Hematopoietic multipotent progenitor cell treated with erythropoietin and hydrocortisone succinate and interleukin-3 and kit ligand, for 6 days (in vitro differentiated cells): ENCODE measurements around the gene PRDM12.

ENCODE experiments used
- DNase-seq: peaks from one replicate; pipeline ENCODE4 v3.0.0-alpha.2; 2015

PRDM12 gene

DNA sequence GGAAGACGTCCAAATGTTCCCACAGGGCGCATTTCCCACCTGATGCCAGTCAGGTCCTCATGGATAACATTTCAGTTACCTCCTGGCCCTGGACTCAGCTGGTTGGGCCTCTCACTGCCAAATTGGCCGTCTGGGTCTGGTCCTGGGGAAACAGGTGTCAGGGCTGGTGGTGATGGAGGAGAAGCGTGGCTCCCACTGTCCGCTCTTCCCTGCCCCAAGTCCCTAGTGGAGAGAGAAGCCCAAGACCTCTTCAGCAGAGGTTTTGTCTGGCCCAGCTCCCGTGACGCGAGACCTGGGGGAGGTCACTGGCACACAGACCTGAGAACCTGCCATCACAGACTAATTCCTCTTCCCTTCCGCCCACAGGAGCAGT, 27.8 kb upstream of the PRDM12 start:
- no peak for DNase-seq

DNA sequence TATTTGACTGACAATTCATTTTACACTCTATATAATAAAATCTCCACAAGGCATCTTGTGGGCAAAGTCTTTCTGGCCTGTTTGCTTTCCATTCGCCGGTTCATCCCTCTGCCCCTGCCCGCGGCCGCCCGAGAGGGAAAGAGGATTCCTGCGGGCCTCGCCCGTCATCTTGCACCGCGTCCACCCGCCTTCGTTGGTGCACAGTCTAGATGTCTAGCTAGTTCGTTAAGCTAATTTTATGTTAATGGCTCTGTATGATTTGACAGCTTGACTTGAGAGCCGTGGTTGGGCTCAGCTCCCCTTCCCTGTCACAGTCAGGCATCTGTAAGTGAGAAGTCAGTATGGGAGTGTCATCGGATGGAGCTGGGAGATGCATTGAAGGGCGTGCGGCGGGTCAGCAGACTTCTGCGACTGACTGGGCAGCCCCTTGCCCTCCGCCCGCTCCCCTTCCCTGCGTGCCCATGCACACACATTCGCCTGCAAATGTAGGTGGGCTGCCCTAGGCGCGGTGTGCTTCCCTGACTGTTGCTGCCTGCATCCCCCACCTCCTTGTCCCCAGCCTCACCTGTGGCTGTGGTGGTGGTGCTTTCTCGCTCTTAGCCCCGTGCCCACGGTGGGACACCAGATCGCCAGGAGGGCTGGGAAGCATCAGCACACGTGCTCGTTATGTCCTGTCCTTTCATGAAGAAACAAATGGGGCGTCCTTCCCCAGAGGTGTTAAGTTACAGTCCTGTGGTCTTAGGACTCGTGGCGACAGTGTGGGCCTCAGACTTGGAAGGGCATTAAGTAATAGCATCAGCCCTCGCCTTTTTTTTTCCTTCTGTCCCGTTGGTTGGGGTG, 25.9 kb upstream of the PRDM12 start:
- DNase-seq = no peak

DNA sequence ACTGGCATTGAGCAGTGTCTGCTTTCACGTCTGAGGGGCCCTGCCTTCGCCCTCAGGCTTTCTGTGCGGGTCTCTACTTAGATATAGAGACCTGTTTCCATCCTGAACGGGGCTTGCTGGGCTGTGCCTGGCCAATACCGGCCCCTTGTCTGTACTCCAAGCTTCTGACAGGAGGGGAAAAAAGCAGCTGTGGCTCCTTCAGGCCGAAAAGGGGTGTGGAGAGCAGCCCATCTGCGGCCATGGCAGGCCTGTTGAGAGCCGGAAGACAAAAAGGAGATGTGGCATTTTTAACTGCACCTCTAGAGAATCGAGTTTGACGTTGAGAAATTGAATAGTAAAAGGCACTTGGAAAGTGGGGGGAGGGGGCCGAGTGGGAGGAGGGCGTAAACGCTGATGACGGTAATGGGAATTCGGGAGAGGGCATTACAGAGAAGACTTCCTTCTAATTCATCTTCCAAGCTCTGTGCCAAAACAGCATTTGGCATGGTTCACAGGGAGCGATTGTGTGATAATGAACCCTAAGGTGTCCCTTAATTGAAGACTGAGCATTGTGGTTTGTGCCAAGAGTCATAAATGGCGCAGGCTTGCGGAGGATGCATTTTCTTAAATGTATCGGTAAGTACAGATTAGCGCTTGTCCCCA, 25.1 kb upstream of the PRDM12 start:
- DNase-seq = no peak

DNA sequence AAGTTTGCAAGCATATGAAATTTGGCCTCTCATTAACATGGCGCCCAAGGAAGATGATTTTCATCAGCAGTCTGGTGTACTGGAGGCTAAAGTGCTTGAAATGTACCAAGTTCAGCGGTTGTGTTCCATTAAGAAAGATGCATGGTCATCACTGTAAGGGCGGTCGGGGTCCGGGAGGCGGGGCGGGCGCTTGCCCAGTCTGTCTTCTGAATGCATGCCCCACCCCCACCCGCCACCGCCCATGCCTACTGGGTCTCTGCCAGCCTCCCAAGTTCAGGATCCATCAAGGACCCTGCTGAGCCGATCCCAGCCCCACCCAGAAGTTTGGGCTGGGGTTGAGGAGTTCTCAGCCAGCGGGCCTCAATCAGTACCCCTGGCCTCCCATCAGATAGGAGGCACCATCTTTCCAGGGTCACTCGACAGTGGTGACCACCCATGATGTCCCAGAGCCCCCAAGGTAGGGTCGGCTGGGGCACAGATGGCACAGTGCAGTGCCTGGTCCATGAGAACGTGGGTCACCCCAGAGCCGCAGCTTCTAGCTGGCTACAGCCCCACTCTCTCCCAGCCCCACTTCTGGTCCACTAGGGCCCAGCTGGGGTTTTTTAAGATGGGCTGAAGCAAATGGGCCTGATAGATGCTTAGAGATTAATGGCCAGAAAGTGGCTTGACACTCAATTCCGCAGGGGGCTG, 24.4 kb upstream of the PRDM12 start:
- no peak for DNase-seq

DNA sequence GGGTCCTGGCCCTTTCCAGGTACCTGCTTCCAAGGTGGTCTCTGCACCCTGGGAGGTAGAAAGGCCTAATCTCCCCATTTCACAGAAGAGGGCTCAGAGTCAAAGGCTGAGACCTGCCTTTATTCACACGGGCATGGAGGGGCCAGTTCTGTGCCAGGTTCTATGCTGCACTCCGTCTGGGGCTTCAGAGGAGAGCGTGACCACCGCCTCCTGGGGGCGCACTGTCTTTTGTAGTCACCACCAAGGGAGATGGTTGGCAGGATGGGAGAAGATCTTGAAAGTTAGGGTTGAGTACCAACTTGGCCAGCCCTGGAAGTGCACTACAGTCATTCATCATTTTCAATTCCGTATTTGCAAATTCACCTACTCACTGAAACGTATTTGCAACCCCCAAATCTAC, 23.7 kb upstream of the PRDM12 start:
- DNase-seq = no peak

DNA sequence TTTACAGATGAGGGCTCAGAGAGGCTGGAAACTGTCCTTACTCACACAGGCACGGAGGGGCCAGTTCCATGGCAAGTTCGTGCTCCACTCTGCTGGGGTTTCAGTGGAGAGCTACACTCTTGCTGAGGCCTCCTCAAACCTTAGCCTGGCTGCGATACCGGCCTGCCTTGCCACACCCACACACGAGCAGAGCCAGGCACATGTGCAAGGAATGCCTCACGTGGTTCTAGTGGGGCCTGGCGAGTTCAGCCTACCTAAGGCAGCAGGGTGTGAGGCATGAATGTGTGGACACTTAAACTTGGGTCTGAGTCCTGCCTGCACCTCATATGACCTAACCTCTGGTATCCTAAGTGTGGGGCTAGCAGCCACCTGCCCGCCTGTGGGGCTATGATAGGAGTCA, 21.5 kb upstream of the PRDM12 start:
- DNase-seq = no peak

DNA sequence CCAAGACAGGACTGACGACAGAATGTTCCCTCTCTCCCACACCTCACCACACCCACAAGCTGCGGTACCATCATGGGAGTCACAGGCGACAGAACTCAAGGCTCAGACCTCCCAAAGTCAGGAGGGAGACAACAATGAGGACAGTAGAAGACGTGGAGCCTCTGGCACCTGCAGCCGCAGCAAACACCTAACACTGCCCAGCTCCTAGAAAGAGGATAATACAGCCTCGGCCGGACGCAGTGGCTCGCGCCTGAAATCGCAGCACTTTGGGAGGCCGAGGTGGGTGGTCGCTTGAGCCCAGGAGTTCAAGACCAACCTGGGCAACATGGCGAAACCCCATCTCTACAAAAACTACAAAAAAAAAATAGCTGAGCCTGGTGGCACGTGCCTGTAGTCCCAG, 13.2 kb upstream of the PRDM12 start:
- DNase-seq = no peak

DNA sequence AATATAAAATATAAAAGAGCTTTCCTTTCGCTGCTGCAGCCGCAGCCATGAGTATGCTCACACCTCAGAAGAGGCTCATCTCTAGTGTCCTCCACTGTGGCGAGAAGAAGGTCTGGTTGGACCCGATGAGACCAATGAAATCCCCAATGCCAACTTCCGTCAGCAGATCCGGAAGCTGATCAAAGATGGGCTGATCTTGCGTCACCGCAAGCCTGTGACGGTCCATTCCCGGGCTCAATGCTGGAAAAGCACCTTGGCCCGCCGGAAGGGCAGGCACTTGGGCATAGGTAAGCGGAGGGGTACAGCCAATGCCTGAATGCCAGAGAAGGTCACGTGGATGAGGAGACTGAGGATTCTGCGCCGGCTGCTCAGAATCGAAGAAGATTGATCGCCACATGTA, 12.6 kb upstream of the PRDM12 start:
- no peak for DNase-seq

DNA sequence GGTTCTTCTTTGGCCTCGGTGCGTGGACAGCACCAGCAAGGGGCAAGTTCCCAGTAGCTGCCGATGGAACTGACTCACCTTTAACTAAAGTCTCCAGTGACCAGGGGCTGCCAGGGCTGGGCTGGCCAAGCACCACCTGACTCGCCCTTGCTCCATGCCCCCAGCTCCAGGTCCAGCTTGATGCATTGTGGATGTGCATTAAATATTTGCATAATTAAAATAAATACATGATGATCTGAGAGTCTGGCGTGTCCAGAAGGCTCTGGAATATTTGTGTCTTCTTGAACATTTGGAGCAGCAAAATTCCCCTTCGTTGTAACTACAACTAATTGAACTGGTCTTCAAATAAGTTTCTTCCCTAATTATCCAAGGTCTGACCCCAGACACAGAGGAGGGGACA, 9.5 kb upstream of the PRDM12 start:
- DNase-seq = no peak

DNA sequence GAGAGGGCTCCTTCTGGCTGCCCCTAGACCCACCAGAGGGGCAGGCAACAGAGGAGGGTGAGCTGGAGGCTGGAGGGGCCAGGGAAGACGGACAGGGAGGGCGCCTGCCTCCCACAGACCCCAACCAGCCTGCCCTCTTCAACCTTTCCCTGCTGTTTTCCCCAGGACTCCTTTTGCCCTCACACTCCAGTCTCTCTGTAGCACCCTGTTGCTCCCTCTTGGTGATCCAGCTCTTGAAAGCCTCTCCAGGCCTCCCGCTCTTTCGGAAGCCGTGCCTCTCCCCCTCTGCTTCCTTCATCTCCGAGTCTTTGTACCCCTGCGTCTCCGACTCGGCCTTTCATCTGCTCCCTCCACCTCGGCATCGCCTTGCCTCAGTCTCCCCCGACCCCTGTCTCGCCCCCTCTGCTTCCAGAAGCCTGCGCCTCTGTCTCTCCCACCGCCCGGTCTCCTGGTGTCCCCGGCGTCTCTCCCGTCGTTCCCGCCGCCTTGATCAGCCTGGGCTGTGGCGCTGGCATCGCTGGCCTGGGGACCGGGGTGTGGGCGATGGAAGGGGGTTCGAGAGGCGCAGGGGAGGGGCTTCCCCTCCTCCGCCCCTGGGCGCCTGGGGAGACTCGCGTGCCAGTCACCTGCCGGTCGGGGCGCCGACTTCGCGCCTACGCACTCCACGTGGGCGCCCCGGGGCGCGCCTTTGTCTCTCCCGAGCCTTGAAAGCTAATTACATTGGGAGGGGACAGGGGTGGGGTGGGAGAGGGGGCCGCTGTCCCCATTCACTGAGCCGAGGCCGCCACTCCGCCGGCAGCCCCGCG, 5.3 kb upstream of the PRDM12 start:
- no peak for DNase-seq

DNA sequence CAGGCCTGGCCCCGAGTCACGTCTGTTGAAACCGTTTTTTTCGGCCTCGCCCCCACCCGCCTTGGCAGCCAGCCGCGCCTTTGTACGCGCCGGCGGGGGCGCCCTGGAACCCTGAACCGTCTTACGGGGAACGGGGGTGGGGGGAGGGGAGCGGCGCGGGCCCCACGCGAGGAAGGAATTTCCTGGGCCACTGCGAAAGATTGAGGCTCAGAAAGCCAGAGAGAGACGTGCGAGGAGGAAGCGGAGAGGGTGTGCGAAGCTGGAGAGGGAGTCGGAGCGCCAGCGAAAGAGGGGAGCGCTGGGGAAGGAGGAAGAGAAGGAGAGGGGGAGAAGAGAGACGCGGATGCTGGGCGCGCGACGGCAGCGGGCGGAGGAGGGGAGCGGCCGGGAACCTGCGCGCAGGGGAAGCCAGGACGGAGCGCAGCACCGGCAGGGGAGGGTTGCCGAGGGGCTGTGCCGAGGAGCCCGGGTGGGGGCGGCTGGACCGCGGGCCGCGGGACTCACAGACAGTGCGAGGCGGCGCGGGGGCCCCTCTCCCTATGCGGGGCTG, 4.6 kb upstream of the PRDM12 start:
- DNase-seq = no peak

DNA sequence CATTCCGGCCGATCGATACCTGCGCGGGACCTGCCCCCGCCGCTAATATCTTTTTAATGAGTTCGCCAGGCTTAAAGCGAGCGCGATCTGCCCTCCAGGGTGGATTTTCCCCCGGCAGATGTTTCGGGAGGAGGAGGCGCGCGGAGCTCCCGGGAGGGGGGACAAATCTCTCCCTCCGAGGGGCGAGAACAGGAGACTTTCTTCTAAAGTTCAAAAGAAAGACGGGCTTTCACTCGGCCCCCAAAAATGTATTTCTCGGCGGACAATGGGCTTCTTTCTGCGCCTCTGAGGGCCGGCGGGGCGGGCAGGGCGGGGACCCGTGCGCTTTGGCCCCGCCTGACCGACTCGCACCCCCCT, 4.1 kb upstream of the PRDM12 start:
- no peak for DNase-seq

DNA sequence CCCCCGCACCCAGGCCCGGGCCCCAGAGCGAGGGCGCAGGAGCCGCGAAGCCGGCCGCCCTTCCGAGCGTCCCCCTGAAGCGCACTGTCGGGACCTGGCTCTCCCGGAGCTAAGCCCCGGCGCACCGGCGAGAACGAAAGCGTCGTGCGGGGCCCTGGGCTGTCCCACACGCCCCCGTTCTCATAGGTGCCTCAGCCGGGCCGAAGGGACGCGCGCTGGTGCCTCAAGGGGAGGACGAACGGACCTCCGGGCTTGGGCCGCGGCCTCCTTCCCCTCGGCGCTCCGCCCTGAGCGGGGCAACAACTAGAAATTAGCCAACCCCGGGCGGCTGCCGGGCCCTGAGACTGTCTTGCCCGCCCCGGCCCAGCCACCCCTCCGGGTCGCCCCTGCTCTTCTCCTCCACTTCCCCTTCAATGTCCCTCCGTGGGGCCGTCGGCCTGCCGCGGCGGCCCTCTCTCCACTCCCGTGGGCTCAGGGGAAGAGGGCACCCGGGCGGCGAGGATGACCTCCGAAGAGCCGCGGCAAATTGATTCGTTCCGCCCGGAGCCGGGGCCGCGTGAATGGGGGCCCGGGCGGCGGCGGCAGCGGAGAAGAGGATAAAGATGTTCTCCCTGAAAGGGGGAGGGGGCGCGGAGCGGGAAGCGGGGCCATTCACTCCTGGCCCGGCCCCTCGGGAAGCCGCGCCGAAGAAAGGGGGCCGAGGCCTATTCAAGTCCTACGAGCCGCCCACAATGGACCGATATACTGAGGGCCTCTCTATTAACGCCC, 3.5 kb upstream of the PRDM12 start:
- no peak for DNase-seq

DNA sequence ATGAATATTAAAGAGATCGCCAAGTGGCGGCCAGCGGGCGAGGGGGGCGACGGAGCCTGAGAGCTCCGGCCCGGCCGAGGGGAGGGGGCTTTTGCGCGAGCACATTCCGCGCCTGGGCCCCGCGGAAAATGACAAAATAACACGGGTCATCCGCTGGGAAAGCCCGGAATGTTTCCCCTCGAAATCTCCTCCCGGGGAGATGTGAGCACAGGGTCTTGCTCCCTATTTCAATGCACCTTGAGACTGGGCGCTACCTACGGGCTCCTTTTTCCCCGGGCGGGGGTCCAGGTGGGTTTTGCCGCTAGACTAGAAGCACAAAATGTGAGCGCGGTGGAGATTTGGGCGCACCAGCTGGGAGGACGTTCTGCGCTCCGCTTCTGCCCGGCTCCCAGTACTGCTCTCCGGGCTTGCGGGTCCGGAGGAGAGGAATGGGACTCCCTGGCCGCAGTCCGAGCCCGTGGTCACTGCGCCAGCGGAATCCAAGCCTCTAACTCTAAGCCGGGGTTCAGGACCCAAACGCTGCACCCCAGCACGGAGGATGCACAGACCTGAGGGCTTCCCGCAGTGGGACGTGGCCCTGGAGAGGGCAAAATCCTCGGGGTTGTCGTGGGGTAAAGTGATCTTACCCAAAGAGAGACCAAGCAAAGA, 2.8 kb upstream of the PRDM12 start:
- no peak for DNase-seq

DNA sequence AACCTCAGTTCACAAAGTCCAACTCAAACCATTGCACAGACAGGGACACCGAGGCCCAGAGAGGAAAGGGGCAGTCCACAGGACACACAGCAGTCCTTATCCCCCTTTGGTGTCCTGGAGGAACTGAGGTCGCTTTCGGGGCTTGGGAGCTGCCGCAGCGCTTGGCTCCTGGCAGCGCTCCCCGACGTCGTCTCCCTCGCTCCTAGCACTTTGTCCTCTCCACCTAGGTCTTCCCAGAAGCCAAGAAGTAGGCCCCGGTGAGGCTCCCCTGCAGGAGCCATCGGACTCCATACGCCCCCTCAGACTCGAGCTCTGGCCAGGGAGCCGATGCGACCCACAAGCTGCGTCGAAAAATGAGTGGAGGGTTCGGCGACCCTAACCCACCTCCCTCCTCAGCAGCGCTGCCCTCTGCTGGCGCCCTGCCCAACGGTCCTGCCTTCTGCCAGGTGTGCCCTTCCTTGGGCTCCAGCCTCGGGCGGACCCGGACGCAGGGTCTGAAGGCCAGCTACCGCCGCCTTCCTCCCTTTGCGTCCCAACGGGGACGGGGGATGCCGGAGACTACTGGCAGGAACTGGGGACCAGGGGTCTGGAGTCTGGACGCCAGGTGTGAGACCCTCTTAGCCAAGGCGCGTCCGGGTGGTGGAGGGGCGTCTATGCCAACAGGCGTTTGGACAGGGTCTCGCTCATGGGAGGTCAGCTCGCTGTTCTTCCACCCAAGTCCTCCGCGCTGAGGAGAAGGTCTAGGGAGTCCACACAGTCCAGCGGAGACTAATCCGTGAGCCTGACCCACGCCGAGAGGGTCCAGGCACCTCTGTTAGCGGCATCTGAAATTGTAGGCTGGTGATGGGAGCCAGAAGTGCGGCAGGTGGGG, 2.1 kb upstream of the PRDM12 start:
- DNase-seq = no peak

DNA sequence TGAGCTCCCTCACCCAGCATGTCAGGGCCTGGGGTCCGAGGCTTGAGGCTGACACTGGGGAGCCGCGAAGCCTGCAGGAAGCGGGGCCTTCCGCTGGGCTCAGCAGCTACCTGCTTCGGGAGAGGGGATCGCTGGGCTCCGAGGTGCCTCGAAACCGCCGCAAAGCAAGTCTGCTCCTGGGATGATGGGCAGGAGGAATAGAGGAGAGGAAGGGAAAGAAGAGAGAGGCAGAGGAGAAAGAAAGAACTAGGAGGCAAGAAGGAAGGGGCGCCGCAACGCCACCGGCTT, 1.5 kb upstream of the PRDM12 start:
- no peak for DNase-seq

DNA sequence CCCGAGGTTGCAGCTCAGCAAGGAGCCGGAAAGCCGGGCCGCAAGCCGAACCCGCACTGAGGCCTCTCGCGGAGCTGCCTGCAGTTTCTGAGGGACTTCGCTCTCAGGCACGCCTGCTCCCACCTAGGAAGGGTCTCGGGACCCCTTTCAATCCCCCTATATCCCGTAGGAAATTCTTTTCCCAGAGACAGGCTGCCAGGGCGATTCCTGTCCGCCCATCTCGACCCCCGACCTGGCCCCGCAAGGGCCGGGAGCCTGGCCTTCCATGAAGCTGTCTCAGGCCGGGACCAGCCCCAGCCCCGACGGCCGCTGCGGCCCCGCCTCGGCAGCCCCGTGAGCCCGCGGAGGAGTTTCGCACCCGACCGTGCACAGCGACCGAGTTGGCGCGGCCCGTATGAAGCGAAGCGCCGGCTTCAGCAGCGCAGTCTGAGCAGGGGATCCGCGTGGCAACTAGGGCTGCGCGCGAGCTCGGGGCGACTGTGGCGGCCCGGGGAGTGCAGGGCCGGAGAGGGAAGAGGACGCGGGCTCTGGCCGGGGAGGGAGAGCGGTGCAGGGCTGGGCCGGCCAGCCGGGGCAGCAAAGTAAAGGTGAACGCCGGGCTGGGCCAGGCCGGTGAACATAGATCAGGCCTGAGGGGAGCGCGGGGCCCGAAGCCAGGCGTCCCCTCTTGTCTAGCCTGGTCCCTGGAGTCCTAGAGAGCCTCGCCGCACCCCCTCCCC, 977 bp upstream of the PRDM12 start:
- DNase-seq = peak; percentile 40

DNA sequence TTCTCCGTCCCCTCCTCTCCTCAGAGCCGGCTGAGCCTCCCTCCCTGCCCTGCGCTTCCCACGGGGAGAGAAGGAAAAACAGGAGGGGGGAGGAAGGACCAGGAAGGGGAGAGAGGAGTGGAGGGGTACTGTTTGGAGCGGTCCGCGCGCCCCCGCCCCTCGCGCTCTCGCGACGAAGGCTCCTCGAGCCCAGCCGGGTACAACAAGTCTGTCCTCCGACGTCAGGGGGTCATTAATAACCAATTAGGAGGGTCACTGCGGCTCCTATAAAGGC, 480 bp upstream of the PRDM12 start:
- DNase-seq = no peak

DNA sequence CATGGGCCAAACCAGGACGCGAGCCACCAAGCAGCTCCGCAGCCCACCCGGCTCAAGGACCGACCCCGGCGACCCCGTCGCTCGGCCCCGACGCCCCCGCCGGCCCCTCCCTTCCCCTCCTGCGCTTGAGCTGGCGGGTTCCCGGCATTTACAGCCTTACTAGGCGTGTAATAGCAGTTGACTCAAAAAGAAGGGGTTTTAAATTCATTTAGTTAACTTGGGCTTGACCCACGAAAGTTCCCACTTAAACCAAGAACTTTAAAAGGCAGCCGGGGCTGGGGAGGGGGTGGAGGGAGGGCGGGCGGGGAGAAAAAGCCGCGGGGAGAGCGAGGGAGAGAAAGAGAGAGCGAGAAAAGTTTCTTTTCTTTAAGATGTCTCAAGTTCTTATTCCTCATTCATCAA, 636 bp downstream of the PRDM12 start:
- no peak for DNase-seq
